IMR-90 (cell line): Measurements from ENCODE around the gene EPO. TPM values are rescaled to one million over a fixed set of nuclear protein-coding genes. Genes with fewer than 3 reads are reported as not detected.

ENCODE experiments used
- ATAC-seq: fragments of 200-7000 bp; cut with Tn5 transposase; 2 replicates; pipeline ENCODE4 v1.9.1; 2020; ENCODE audit warnings: low read depth, mild to moderate bottlenecking, moderate library complexity
- BruUV-seq: library from RNA; stranded (reverse); fragments of 400-500 nt; replicated peaks from 2 replicates; lab custom pipeline; 2021; lab: Mats Ljungman, UMichigan
- CTCF ChIA-PET: fragments of 300-600 bp; formaldehyde crosslinking; extraction: SDS; loops from one replicate; lab custom pipeline; 2021; ENCODE audit warnings: antibody characterized with exemption; lab: Yijun Ruan, JAX
- POLR2A ChIA-PET: fragments of 300-600 bp; sonication (Branson Sonifier 250); formaldehyde crosslinking; loops from one replicate; lab custom pipeline; 2022; ENCODE audit warnings: antibody characterized with exemption; ENCODE audit not compliant: unreplicated experiment; lab: Charles Lee
- DNase-seq: peaks from one replicate; pipeline ENCODE4 v3.0.0; 2013
- H2AFZ ChIP-seq: replicated peaks from 2 replicates; pipeline ENCODE3; 2013; ENCODE audit warnings: low read length, mild to moderate bottlenecking; ENCODE audit not compliant: poor library complexity
- H2AK5ac ChIP-seq: 2 replicates; pipeline ENCODE4 v1.6.1; 2013; ENCODE audit warnings: low read depth, low read length, inconsistent platforms
- H2AK9ac ChIP-seq: replicated peaks from 2 replicates; pipeline ENCODE3; 2013; ENCODE audit warnings: mild to moderate bottlenecking, low read depth, low read length, moderate library complexity; ENCODE audit not compliant: poor library complexity
- H2BK120ac ChIP-seq: 2 replicates; pipeline ENCODE4 v1.6.1; 2013; ENCODE audit warnings: low read depth, low read length, inconsistent platforms
- H2BK15ac ChIP-seq: 3 replicates; pipeline ENCODE4 v1.6.1; 2013; ENCODE audit warnings: low read depth, low read length, inconsistent platforms
- H2BK20ac ChIP-seq: 2 replicates; pipeline ENCODE4 v1.6.1; 2013; ENCODE audit warnings: low read depth, mild to moderate bottlenecking, inconsistent platforms, low read length, moderate library complexity
- H2BK5ac ChIP-seq: 2 replicates; pipeline ENCODE4 v1.6.1; 2013; ENCODE audit warnings: mild to moderate bottlenecking, low read depth, low read length, inconsistent platforms; ENCODE audit not compliant: poor library complexity, severe bottlenecking
- H3K14ac ChIP-seq: replicated peaks from 2 replicates; pipeline ENCODE4 v1.6.1; 2013; ENCODE audit warnings: low read depth, low read length, inconsistent platforms
- H3K18ac ChIP-seq: 2 replicates; pipeline ENCODE4 v1.6.1; 2013; ENCODE audit warnings: low read depth, low read length, control low read depth
- H3K23ac ChIP-seq: 2 replicates; pipeline ENCODE4 v1.6.1; 2013; ENCODE audit warnings: low read depth, low read length, inconsistent platforms
- H3K27ac ChIP-seq: 2 replicates; pipeline ENCODE4 v1.5.1; 2013; ENCODE audit warnings: mild to moderate bottlenecking, control low read depth, low read length; ENCODE audit not compliant: insufficient read depth
- H3K27me3 ChIP-seq: 2 replicates; pipeline ENCODE4 v1.6.1; 2013; ENCODE audit warnings: low read length; ENCODE audit not compliant: control insufficient read depth, insufficient read depth
- H3K36me3 ChIP-seq: 2 replicates; pipeline ENCODE4 v1.6.1; 2013; ENCODE audit warnings: low read length, mixed read lengths; ENCODE audit not compliant: control insufficient read depth, insufficient read depth
- H3K4ac ChIP-seq: 2 replicates; pipeline ENCODE4 v1.6.1; 2013; ENCODE audit warnings: low read depth, low read length, inconsistent platforms
- H3K4me1 ChIP-seq: 2 replicates; pipeline ENCODE4 v1.6.1; 2013; ENCODE audit warnings: low read length, mixed read lengths; ENCODE audit not compliant: control insufficient read depth, insufficient read depth
- H3K4me2 ChIP-seq: 2 replicates; pipeline ENCODE4 v1.6.1; 2013; ENCODE audit warnings: low read depth, mild to moderate bottlenecking, control low read depth, low read length, moderate library complexity
- H3K4me3 ChIP-seq: 2 replicates; pipeline ENCODE4 v1.5.1; 2013; ENCODE audit warnings: low read depth, mild to moderate bottlenecking, control low read depth, low read length, moderate library complexity; ENCODE audit not compliant: insufficient read depth
- H3K56ac ChIP-seq: 2 replicates; pipeline ENCODE4 v1.6.1; 2013; ENCODE audit warnings: low read length, inconsistent platforms; ENCODE audit not compliant: insufficient read depth; ENCODE audit errors: extremely low read depth
- H3K79me1 ChIP-seq, 2 experiments: 2 replicates each; pipeline ENCODE4 v1.6.1; 2013; ENCODE audit warnings: low read length in 2 of 2, inconsistent platforms in 1 of 2, low read depth in 1 of 2
- H3K9ac ChIP-seq: 2 replicates; pipeline ENCODE4 v1.6.1; 2013; ENCODE audit warnings: low read depth, low read length, control low read depth
- H3K9me1 ChIP-seq: 2 replicates; pipeline ENCODE4 v1.6.1; 2013; ENCODE audit warnings: low read length, inconsistent platforms; ENCODE audit not compliant: insufficient read depth
- H3K9me3 ChIP-seq: 2 replicates; pipeline ENCODE4 v1.6.1; 2013; ENCODE audit warnings: low read length; ENCODE audit not compliant: control insufficient read depth, insufficient read depth
- H4K20me1 ChIP-seq: 2 replicates; pipeline ENCODE4 v1.6.1; 2013; ENCODE audit warnings: low read length, inconsistent platforms; ENCODE audit not compliant: insufficient read depth
- H4K5ac ChIP-seq: 2 replicates; pipeline ENCODE4 v1.6.1; 2013; ENCODE audit warnings: mild to moderate bottlenecking, low read depth, low read length, control low read depth
- H4K8ac ChIP-seq, 2 experiments: 2 replicates each; pipeline ENCODE4 v1.6.1; 2013; ENCODE audit warnings: low read depth in 2 of 2, low read length in 2 of 2, control low read depth in 1 of 2, inconsistent platforms in 1 of 2
- H4K91ac ChIP-seq: 2 replicates; pipeline ENCODE4 v1.6.1; 2013; ENCODE audit warnings: low read depth, low read length, inconsistent platforms; ENCODE audit not compliant: insufficient read depth
- MAFK ChIP-seq: IDR thresholded peaks from 2 replicates; pipeline ENCODE4 v1.6.1; 2012; ENCODE audit warnings: low read depth, low read length, improper control_type of control experiment
- WGBS, 2 experiments: methylation state at CpG; one replicate each; pipeline versions ENCODE4 v1.1.5 to v1.1.7; 2013; ENCODE audit warnings: missing lambda C conversion rate in 2 of 2; ENCODE audit not compliant: insufficient read length in 1 of 2; ENCODE audit errors: extremely low coverage in 2 of 2; 5-methylcytosine and 5-hydroxymethylcytosine counted together
- dilution Hi-C: fragments of 300-500 bp; cut with HindIII; formaldehyde crosslinking; loops from one replicate; pipeline ENCODE4 v1.14.3; 2018; ENCODE audit warnings: low sequenced_read_pairs; ENCODE audit not compliant: unreplicated experiment
- in situ Hi-C: fragments of 300-500 bp; cut with MboI; formaldehyde crosslinking; loops from 3 replicates; pipeline ENCODE4 v1.14.3; 2019; ENCODE audit warnings: low sequenced_read_pairs, inconsistent platforms, mixed read lengths
- intact Hi-C: fragments of 100-400 bp; cut with micrococcal nuclease; formaldehyde crosslinking; loops from 2 replicates; pipeline ENCODE4 v1.10.0; 2022
- polyA plus RNA-seq, 3 experiments: library from polyadenylated mRNA; depleted of rRNA; stranded (reverse); fragments of >200 nt; gene quantifications; 2 replicates each; pipeline ENCODE4 v1.2.3, GENCODE V29; 2012; ENCODE audit warnings: low replicate concordance in 1 of 3
- total RNA-seq: library from RNA; depleted of rRNA; stranded (reverse); fragments of >200 nt; gene quantifications from 2 replicates; pipeline ENCODE4 v1.2.3, GENCODE V29; 2012
- TF ChIP-seq, protein P1 (sequence below): fragments of 150-350 bp; IDR thresholded peaks from 2 replicates; pipeline ENCODE4 v1.6.1; 2016; ENCODE audit warnings: low read depth, mild to moderate bottlenecking, low read length, moderate library complexity, borderline replicate concordance
- TF ChIP-seq, protein P2 (sequence below): fragments of 150-350 bp; IDR thresholded peaks from 2 replicates; pipeline ENCODE4 v1.6.1; 2017; ENCODE audit warnings: mild to moderate bottlenecking, antibody characterized with exemption, low read length, low read depth

The EPO gene
- total and polyA plus RNA-seq, 2 of the 4 experiments (the other 2 are of a cell fraction), result not detected

DNA sequence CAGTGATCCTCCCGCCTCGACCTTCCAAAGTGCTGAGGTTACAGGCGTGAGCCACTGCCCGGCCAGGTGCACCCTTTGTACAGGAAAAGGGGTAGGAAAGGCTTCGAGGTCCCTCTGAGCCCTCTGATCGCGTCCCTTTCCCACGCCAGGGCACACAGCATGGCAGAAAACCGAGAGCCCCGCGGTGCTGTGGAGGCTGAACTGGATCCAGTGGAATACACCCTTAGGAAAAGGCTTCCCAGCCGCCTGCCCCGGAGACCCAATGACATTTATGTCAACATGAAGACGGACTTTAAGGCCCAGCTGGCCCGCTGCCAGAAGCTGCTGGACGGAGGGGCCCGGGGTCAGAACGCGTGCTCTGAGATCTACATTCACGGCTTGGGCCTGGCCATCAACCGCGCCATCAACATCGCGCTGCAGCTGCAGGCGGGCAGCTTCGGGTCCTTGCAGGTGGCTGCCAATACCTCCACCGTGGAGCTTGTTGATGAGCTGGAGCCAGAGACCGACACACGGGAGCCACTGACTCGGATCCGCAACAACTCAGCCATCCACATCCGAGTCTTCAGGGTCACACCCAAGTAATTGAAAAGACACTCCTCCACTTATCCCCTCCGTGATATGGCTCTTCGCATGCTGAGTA, 13.5 kb upstream of the EPO start (continued):
- TF ChIP-seq, protein P1, sequence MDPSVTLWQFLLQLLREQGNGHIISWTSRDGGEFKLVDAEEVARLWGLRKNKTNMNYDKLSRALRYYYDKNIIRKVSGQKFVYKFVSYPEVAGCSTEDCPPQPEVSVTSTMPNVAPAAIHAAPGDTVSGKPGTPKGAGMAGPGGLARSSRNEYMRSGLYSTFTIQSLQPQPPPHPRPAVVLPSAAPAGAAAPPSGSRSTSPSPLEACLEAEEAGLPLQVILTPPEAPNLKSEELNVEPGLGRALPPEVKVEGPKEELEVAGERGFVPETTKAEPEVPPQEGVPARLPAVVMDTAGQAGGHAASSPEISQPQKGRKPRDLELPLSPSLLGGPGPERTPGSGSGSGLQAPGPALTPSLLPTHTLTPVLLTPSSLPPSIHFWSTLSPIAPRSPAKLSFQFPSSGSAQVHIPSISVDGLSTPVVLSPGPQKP, result no peak

DNA sequence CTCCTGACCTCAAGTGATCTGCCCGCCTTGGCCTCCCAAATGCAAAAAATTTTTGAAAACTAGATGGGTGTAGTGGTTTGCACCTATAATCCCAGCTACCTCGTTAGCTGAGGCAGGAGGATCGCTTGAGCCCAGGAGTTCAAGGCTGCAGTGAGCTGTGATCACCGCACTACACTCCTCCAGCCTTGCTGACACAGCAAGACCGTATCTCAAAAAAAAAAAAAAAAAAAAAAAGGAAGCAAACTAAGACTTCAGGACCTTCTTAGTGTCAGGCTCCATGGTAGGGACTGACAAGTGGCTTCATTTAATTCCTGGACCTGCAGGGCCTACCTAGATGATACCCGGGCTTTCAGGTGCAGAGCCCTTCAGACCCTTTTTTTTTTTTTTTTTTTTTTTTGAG, 11.9 kb upstream of the EPO start:
- Histone ChIP-seq H2BK120ac (no peak overlapping the region), H3K27me3 (no peaks in the 10 kb centered on the region), H2BK5ac (no peak overlapping the region), H2BK15ac (no peak overlapping the region), H4K91ac (no peak overlapping the region), H3K4me3 (no peak overlapping the region), H4K5ac (no peak overlapping the region), H4K20me1 (no peaks in the 10 kb centered on the region; the same call in 1 of the 2 replicates), H3K4ac (no peak overlapping the region), H3K9me3 (no peaks in the 10 kb centered on the region), H2AFZ (no peak overlapping the region), H3K79me1 (peaks cover 13 to 23% of the 10 kb centered on the region in 2 experiments), H4K8ac (no peak overlapping the region), H3K56ac (no peak overlapping the region), H3K18ac (no peak overlapping the region), H3K9me1 (no peaks in the 10 kb centered on the region), H2AK9ac (no peak overlapping the region), H3K4me2 (no peak overlapping the region), H3K9ac (no peak overlapping the region), H3K4me1 (peaks cover 4% of the 10 kb centered on the region; the same call in 1 of the 2 replicates), H3K27ac (no peak overlapping the region), H3K23ac (no peak overlapping the region), H2BK20ac (no peak overlapping the region), H3K36me3 (no peaks in the 10 kb centered on the region), H3K14ac (no peak overlapping the region), H2AK5ac (no peak overlapping the region)
- ATAC-seq, result no peak
- 100% methylated on average over 1 of the region's 6 CpGs; no CpG with 5 or more reads in 1 of the 2 experiments for WGBS, 2 experiments
- CTCF ChIA-PET, result no interaction called here
- in situ Hi-C loops, result loop anchor here (5.0 to 25.0 kb wide), 3 partner anchors 116 to 354 kb away; partner anchors contain the start of gene EPHB4
- POLR2A ChIA-PET, result no interaction called here
- no peak for DNase-seq
- intact Hi-C loops, result no loop called here
- TF ChIP-seq, protein P2, sequence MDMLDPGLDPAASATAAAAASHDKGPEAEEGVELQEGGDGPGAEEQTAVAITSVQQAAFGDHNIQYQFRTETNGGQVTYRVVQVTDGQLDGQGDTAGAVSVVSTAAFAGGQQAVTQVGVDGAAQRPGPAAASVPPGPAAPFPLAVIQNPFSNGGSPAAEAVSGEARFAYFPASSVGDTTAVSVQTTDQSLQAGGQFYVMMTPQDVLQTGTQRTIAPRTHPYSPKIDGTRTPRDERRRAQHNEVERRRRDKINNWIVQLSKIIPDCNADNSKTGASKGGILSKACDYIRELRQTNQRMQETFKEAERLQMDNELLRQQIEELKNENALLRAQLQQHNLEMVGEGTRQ, result no peak
- peak; percentile 51; the same call in 1 of the 2 replicates for TF ChIP-seq MAFK
- no TSS peak for BruUV-seq
- dilution Hi-C loops, result no loop called here
